Bronchial epithelial cell (primary cell): Measurements from ENCODE around the gene LRIG1. TPM values are rescaled to one million over a fixed set of nuclear protein-coding genes. Genes with fewer than 3 reads are reported as not detected.

Experiments
- DNase-seq: peaks from one replicate; pipeline ENCODE4 v3.0.0-alpha.2; 2010; ENCODE audit warnings: low read depth
- FAIRE-seq: peaks from 2 replicates; lab custom pipeline; 2011; peaks lifted over from hg19 to GRCh38; lab: Jason Lieb, UNC
- H3K27me3 ChIP-seq: 2 replicates; pipeline ENCODE4 v1.5.1; 2011; ENCODE audit warnings: low read length; ENCODE audit not compliant: control insufficient read depth, insufficient read depth
- H3K36me3 ChIP-seq: 2 replicates; pipeline ENCODE4 v1.5.1; 2011; ENCODE audit warnings: low read length; ENCODE audit not compliant: control insufficient read depth, insufficient read depth
- H3K4me3 ChIP-seq: 2 replicates; pipeline ENCODE4 v1.5.1; 2011; ENCODE audit warnings: mild to moderate bottlenecking, low read depth, low read length, control low read depth
- CTCF ChIP-seq: IDR thresholded peaks from 2 replicates; pipeline ENCODE4 v1.5.1; 2011; ENCODE audit warnings: mild to moderate bottlenecking, moderate library complexity, low read length, control low read depth, inconsistent platforms; ENCODE audit not compliant: insufficient read depth, severe bottlenecking
- total RNA-seq: library from RNA; depleted of rRNA; stranded (reverse); fragments of >200 nt; gene quantifications from 2 replicates; pipeline ENCODE4 v1.2.1, GENCODE V29; 2014

Gene LRIG1
- total RNA-seq, 1 donor from 2014 or later: 11.6 TPM

- H3K4me3 ChIP-seq: no peak overlapping the region
- H3K27me3 ChIP-seq: no peaks in the 10 kb centered on the region
- DNase-seq (peak; percentile 35), FAIRE-seq (no peak)
- no peak for TF ChIP-seq CTCF
- H3K36me3 ChIP-seq: peaks cover 9% of the 10 kb centered on the region
Observed at GRCh38 chr3:66413151-66413751, 87.6 kb downstream of the LRIG1 start.

GRCh38 chr3:66411961-66412887 lies 88.6 kb downstream of the LRIG1 start:
- TF ChIP-seq CTCF: no peak
- DNase-seq: no peak
- Histone ChIP-seq H3K36me3 (peaks cover 11% of the 10 kb centered on the region), H3K27me3 (no peaks in the 10 kb centered on the region), H3K4me3 (no peak overlapping the region)
- FAIRE-seq: no peak

DNA sequence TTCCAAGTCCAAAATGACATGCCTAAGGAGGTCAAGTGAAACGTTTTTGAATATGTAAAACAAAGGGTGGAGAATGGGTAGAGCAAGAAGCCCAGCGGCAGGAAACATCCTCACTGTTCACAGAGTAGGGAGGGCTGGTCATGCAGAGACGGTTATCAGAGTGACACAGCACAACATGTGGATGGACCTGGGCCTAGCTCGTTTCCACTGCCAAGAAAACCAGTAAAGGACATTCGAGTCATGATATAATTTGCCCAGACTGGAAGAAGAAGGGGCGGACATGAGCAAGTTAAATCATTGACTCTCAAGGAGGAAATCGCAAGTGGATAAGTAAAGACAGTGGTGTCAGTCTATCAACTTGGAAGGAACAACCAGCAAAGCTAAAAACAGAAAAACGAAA lies 89.3 kb downstream of the LRIG1 start:
- Histone ChIP-seq H3K36me3 (peaks cover 11% of the 10 kb centered on the region), H3K27me3 (no peaks in the 10 kb centered on the region), H3K4me3 (no peak overlapping the region)
- DNase-seq (no peak), FAIRE-seq (no peak)
- no peak for TF ChIP-seq CTCF

GRCh38 chr3:66410976-66411375 lies 89.8 kb downstream of the LRIG1 start:
- DNase-seq: no peak
- H3K36me3 ChIP-seq: peaks cover 10% of the 10 kb centered on the region
- no peak for TF ChIP-seq CTCF
- H3K4me3 ChIP-seq: no peak overlapping the region
- no peak for FAIRE-seq
- no peaks in the 10 kb centered on the region for H3K27me3 ChIP-seq

DNA sequence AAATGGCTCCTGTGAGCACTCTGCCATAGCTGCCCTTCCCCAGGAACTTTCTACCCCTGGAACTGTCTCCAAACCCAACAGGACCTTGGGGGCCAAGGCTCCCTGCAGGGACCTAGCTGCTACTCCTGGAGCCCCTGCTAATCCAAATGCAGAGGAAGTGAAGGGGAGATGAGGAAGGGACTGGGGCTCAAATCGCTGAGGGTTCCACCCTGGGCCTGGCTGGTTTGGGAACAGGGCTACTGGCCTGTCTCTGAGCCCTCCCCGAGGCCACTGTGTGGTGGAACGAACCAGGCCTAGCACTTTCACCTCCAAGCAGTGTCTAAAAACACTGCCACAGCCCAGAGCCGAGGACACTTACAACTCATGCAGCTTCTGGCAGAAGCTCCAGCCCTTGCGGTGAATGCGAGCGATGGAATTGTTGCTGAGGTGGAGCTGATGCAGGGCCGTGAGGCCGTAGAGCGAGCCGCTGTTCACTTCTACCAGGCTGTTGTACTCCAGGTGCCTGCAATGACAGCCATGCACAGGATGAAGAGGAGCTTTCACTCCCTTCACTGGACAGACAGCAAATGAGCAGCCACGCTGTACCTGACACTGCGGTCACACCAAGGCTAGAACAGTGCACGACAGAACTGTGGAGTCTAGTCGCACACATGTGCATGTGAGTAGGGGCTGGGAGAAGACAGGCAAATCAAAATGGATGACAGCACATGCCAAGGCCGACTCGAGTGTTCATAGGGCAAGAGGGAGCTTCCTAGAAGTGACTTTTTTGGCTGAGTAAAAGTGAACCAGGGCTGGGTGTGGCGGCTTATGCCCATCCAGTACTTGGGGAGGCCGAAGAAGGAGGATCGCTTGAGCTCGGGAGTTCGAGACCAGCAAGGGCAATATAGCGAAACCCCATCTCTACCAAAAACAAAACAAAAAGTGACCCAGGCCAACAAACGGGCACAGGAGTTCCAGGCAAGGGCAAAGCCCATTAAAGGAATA lies 90.8 kb downstream of the LRIG1 start:
- Histone ChIP-seq H3K36me3 (peaks cover 11% of the 10 kb centered on the region), H3K4me3 (no peak overlapping the region), H3K27me3 (no peaks in the 10 kb centered on the region)
- DNase-seq (no peak), FAIRE-seq (no peak)
- TF ChIP-seq CTCF: no peak
